ENCODE measurements around the gene LIPT1. TPM values are rescaled to one million over a fixed set of nuclear protein-coding genes. Genes with fewer than 3 reads are reported as not detected.

LIPT1 gene
- polyA plus RNA-seq, 2 of the 4 experiments (the other 2 are of a cell fraction), result 4.8 to 10.9 TPM

DNA sequence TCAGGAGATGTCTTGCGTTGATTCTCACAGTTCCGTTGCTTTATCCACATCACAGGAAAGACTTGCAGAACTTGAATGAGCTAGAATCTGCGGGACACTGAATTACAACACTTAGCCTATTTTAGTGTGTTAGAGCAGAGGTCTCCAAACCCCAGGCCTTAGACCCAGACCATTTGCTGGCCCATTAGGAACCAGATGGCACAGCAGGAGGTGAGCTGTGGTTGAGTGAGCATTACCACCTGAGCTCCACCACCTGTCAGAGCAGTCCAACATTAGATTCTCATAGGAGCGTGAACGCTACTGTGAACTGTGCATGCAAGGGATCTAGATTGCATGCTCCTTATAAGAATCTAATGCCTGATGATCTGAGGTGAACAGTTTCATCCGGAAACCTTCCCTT lies 30.0 kb downstream of the LIPT1 start (continued):
- no peak for TF ChIP-seq FOXS1 (CRISPR knock-in tag; IDR thresholded peaks at IDR 0.05)
- TF ChIP-seq EHMT2 (IDR thresholded peaks at IDR 0.05; ENCODE audit: low read depth), result no peak
- no peak for TF ChIP-seq EP300 (IDR thresholded peaks at IDR 0.05)

DNA sequence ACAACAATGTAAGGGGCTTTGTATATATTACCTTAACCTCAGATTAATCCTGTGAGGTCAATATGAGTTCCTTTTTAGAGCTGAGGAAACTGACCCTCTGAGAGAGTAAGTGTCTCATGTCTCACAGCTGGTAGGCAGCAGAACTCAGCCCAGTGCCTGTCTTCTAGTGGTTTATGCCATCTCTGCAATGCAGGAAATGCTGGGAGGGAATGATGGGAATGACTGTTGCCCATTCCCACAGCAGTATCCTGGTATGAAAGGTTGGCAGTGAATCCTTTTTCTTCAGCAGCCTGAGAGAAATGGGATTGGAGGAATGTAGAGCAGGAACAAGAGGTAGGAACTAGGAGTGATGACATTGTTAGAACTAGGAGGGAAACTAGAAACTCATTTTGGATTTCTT lies 32.2 kb downstream of the LIPT1 start:
- ATAC-seq (no peak), FAIRE-seq (no peak), DNase-seq (ENCODE audit: low read depth in 1 of 2, low spot score in 1 of 2) (no peak)
- ChIA-PET CTCF (interaction anchor here (1.5 kb wide), 1 partner anchor 11 kb away, joined by 4 read pairs; no protein-coding TSS in a partner anchor), POLR2A (no interaction called here)
- H3K4me3 ChIP-seq, result no peak overlapping the region
- H3K27ac ChIP-seq, result no peak overlapping the region
- no peak for TF ChIP-seq CBX8 (IDR thresholded peaks at IDR 0.05)
- H3K4me1 ChIP-seq, result peaks cover 14% of the 10 kb centered on the region; the same call in 2 of the 3 replicates
- H3K4me2 ChIP-seq, result no peak overlapping the region
- no peaks in the 10 kb centered on the region for H3K9me3 ChIP-seq

DNA sequence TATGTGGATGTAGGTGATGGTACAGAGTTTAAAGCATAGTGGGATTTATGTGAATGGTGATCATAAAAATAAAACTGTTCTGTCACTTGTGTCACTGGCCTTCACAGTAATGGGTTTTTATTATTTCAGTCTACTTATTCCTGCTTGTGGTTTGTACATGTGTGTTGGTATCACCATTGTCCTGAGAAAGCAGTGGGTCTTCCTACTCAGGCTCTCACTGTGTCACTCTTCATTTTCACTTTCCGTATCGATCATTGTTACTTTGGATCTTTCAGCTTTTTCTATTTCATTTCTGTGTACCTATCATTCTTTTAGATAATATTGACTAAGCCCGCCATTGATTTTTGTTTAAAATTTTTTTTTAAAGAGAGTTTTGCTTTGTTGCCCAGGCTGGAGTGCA lies 33.6 kb downstream of the LIPT1 start:
- ATAC-seq, result no peak
- Histone ChIP-seq H3K27ac (no peak overlapping the region), H3K4me2 (no peak overlapping the region), H3K4me1 (0 out of 3 replicates have a peak, but pooled peaks cover under 1% of the 10 kb centered on the region), H3K4me3 (no peak overlapping the region), H3K9me3 (no peaks in the 10 kb centered on the region)
- ChIA-PET CTCF (interaction anchor here (0.6 kb wide), 1 partner anchor 104 kb away, joined by 3 read pairs; no protein-coding TSS in a partner anchor), POLR2A (no interaction called here)
- no peak for FAIRE-seq
- DNase-seq (ENCODE audit: low read depth in 1 of 2, low spot score in 1 of 2), result no peak
- no peak for TF ChIP-seq RARB (CRISPR knock-in tag; IDR thresholded peaks at IDR 0.05)
- TF ChIP-seq NPAS2 (CRISPR knock-in tag; IDR thresholded peaks at IDR 0.05; ENCODE audit: borderline replicate concordance), result no peak
- TF ChIP-seq CEBPB (IDR thresholded peaks at IDR 0.05), result no peak
- TF ChIP-seq CBX8 (IDR thresholded peaks at IDR 0.05), result no peak
- TF ChIP-seq, protein P1, sequence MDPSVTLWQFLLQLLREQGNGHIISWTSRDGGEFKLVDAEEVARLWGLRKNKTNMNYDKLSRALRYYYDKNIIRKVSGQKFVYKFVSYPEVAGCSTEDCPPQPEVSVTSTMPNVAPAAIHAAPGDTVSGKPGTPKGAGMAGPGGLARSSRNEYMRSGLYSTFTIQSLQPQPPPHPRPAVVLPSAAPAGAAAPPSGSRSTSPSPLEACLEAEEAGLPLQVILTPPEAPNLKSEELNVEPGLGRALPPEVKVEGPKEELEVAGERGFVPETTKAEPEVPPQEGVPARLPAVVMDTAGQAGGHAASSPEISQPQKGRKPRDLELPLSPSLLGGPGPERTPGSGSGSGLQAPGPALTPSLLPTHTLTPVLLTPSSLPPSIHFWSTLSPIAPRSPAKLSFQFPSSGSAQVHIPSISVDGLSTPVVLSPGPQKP (IDR thresholded peaks at IDR 0.05; ENCODE audit: low read depth, low read length), result no peak
- no peak for TF ChIP-seq TFCP2L1 (CRISPR knock-in tag; IDR thresholded peaks at IDR 0.05)
- TF ChIP-seq SMC3 (IDR thresholded peaks at IDR 0.05), result no peak
- no peak for TF ChIP-seq CBX2 (IDR thresholded peaks at IDR 0.05; ENCODE audit: borderline replicate concordance, low read depth)
- no peak for TF ChIP-seq RNF2 (IDR thresholded peaks at IDR 0.05; ENCODE audit: borderline replicate concordance, low read depth)
- no peak for TF ChIP-seq CHD4 (IDR thresholded peaks at IDR 0.05; ENCODE audit: borderline replicate concordance)
- TF ChIP-seq RCOR1 (IDR thresholded peaks at IDR 0.05; ENCODE audit: low read depth, low read length), result no peak
- 93% methylated on average over 3 of the region's 3 CpGs for whole genome bisulfite sequencing (ENCODE audit: missing lambda C conversion rate)

DNA sequence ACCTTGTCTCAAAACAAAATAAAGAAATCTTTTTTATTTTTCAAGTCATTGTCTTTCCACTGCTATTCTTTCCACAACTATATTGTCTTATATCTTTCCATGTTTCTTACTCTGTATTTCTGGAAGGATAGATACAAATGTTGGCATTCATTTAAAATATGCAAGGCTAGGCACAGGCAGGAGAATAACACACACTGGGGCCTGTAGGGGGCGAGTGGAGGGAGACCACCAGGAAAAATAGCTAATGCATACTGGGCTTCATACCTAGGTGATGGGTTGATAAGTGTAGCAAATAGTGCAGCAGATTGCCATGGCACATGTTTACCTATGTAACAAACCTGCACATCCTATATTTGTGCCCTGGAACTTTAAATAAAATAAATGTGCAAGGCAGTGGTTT lies 35.8 kb downstream of the LIPT1 start:
- Histone ChIP-seq H3K9me3 (no peaks in the 10 kb centered on the region), H3K4me2 (no peak overlapping the region), H3K4me3 (no peak overlapping the region), H3K4me1 (no peaks in the 10 kb centered on the region), H3K27ac (no peak overlapping the region)
- CTCF ChIA-PET, result interaction anchor here (0.6 to 1.1 kb wide), 2 partner anchors 10 to 49 kb away, joined by 3 to 4 read pairs; partner anchors contain the start of gene MITD1
- no peak; a peak in 1 of 6 replicates for ATAC-seq
- 46% methylated on average over 1 of the region's 1 CpG for WGBS (ENCODE audit: missing lambda C conversion rate)
- POLR2A ChIA-PET, result no interaction called here
- no peak for DNase-seq (ENCODE audit: low read depth in 1 of 2, low spot score in 1 of 2)
- TF ChIP-seq HDAC2 (IDR thresholded peaks at IDR 0.05), result no peak
- TF ChIP-seq MAFK (IDR thresholded peaks at IDR 0.05; ENCODE audit: partially characterized antibody), result no peak
- no peak for TF ChIP-seq POLR2A (IDR thresholded peaks at IDR 0.05; ENCODE audit: low read length)
- no peak for TF ChIP-seq TP53 (CRISPR knock-in tag; IDR thresholded peaks at IDR 0.05)
- TF ChIP-seq, protein P2, sequence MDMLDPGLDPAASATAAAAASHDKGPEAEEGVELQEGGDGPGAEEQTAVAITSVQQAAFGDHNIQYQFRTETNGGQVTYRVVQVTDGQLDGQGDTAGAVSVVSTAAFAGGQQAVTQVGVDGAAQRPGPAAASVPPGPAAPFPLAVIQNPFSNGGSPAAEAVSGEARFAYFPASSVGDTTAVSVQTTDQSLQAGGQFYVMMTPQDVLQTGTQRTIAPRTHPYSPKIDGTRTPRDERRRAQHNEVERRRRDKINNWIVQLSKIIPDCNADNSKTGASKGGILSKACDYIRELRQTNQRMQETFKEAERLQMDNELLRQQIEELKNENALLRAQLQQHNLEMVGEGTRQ (IDR thresholded peaks at IDR 0.05), result no peak
- TF ChIP-seq CBX8 (IDR thresholded peaks at IDR 0.05), result no peak
- TF ChIP-seq KDM1A (IDR thresholded peaks at IDR 0.05; ENCODE audit: low read depth), result no peak
- FAIRE-seq, result no peak
